Stimulated activated naive CD4-positive, alpha-beta T cell (primary cell): ENCODE measurements around the gene PODXL.
A peak's percentile ranks its signal among the peaks of the same experiment; 100 is the strongest.

Source experiments
- DNase-seq, 6 experiments: peaks; one replicate each; lab custom pipeline; 2025; lab: John Stamatoyannopoulos, UW

The PODXL gene

DNA sequence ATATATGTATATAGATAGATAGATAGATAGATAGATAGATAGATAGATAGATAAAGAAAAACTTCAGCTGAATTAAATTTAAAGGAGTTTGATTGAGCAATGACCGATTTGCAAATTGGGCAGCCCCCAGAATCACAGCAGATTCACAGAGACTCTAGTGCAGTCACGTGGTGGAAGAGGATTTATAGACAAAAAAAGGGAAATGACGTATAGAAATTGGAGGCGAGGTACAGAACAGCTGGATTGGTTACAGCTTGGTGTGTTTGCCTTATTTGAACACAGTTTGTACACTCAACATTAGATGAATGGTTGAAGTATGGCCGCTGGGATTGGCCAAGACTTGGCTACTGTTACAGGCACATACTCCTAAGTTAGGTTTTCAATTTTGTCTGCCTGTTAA, 8.2 kb upstream of the PODXL start:
- DNase-seq = no peak

DNA sequence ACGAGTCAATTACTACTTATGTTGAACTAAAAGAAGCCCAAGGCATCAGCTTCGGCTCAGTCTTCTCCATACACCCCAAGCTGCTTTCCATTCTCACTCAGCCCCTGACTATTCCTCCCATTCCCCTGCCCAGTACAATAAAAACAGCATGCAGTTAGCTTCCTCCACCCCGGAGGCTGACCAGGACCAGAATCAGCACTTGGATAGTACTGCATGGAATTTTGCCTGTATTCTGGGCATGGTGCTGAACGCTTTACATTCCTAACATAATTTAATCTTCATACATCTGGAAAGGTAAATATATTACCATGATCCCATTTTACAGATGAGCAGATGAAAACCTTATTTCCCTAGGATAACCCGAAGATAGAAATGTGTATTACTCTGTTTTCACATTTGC, 7.5 kb upstream of the PODXL start:
- no peak for DNase-seq

- DNase-seq = no peak
Observed at GRCh38 chr7:131562941-131563340, 6.5 kb upstream of the PODXL start.

- DNase-seq = no peak
Observed at GRCh38 chr7:131560061-131560460, 3.6 kb upstream of the PODXL start.

DNA sequence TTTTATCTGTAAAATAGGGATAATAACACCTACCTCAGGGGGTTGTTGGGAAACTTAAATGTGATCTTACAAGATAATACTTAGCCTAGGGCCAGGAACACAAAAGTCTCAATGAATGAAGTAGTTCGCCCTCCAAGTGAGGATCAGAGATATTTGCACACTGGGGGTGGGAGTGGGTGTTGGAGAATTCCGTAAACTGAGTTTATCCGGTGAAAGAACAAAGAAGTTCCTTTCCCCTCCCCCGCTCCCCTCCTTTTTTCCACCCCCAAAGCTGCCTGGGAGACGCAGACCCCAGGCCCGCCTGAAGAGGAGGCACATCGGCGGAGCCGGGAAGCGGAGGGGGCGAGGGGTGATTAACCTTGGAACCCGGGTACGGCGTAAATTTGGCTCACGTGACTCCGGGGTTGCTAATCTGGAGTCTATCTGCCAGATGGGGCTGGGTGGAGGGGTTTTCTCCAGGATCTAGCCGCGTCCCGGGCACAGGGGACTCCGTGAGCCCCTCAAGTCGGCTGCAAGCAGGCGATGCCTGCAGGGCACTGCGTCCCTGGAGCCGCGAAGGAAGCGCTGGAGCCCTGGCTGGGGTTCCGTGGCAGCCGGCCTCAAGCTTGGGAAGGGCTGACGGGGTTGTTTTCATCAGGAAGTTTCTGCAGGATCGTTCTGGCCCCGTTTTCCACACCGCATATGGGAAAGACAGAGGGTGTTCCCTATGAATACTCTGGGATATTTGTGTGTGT, 1.4 kb upstream of the PODXL start:
- no peak for DNase-seq

DNA sequence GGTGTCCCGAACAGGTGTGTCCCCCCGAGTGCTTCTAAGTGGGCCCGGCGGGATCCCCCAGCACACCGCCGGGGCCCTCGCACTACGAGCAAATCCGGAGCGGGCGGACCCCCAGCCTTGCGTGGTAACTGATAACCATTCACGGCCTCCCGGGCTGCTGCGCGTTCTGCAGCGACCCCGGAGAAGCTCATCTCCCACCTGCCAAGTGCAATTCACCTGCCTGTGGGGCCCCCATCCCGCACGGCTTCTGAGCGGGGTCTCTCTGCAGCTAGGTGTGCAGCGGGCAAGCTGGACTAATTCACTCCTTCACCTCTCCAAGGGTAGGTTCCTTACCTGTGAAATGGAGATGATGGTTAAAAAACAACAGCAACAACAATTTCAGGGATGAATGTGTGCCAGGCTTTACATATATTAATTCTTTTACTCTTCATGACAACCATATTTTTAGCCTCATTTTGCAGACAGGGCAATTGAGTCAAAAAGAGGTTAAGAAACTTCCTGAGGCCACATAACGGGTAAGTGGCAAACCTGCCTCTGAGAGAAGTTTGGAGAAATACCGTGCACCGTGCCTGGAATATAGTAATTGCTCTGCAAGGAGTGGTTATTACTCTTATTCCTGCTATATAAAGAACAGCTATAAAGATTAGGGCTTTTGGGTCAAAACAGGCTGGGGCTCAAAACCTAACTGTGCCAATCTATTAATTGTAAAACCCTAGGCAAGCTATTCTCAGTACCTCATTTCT, 652 bp upstream of the PODXL start:
- no peak for DNase-seq

- DNase-seq = no peak
Observed at GRCh38 chr7:131555552-131556052, 826 bp downstream of the PODXL start.

DNA sequence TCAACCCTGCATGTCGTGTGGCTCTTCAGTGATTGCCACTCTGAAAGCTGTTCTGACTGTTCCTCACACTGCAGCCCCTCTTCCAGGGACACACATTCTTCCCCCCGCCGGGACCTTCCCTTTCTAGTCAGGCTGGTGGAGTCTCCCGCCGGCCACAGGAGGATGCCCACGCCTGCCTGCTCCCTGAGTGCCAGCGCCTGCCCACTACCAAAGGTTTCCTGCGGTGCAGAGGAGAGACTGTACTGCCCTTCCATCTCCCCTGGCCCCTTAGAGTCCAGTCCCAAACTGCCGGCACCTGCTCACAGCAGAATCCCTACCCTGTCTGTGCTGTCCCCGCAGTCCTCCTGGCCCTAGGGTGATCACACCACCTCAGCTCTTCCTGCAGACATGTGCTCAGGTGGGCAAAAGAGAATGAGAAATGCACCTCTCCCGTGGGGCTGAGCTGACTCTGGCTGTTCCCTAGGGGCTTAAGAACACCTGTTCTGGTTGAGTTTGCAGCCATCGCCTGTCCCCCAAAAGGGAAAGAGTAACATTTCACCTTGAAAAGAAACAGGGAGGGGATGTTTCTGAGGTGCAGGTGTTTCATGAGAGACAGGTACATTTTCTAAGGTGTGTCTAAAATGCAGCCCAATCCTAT, 1.4 kb downstream of the PODXL start:
- no peak for DNase-seq

DNA sequence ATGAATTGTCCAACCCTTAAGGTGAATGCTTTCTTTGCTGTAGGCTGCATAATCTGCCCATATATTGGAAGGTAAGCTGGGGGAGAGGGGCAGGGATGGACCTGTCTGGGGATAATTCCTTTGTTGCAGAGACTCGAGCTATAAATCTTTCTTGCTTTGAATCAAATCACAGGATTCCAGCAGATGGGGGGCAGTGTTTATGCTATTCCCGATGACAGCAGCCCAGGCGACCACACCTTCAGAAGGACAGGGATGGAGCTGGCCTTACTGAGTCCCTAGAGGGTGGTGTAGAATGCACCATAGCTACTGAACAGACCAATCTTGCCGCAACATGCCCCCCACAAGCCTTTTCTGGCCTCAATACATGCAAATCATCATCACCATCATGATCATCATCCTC, 2.5 kb downstream of the PODXL start:
- DNase-seq = no peak

DNA sequence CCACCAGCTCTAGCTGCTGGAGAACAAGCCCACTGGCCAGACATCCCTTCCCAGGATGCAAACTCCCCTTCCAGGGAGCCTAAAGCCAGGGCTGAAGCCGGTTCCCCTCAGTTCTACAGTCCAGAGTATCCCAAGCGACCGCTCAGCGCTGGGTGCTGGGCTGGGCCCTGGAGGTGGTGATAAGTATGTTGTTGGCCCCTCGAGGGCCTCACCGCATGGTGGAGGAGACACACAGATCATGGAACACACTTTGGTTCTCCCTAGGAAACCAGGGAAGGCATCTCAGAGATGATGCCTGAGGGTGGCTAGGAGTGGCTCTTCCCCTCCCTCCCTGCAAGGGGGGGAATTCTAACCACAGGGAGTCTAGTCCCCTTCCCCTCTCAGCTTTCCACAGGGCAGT, 4.4 kb downstream of the PODXL start:
- DNase-seq = no peak

- DNase-seq = no peak
Observed at GRCh38 chr7:131550846-131551245, 5.6 kb downstream of the PODXL start.

DNA sequence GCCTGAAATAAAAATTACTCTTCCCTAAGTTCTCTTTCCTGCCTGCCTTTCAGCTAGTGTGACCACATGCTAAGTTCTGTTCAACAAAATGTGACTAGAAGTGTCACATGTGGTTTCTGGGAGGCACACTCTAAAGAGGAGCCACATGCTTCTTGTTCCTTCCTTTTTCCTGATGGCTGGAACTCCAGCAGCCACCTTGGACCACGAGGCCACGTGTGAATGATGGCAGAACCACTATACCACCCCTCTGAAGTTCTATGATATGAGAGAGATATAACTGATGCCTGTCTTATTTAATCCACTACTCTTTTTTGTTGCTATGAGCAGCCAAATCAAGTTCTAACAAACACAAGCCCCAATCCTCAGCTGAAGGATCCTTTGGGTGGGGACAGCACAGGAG, 8.1 kb downstream of the PODXL start:
- DNase-seq = no peak

GRCh38 chr7:131547589-131547988, 8.8 kb downstream of the PODXL start:
- DNase-seq = no peak

- DNase-seq = peak in 3 of 6 experiments; percentile 2 to 11 (median 4)
Observed at GRCh38 chr7:131546583-131547141, 9.8 kb downstream of the PODXL start.

GRCh38 chr7:131546126-131546525, 10.3 kb downstream of the PODXL start:
- DNase-seq = no peak

GRCh38 chr7:131544449-131545301, 11.8 kb downstream of the PODXL start:
- no peak for DNase-seq

GRCh38 chr7:131544021-131544420, 12.4 kb downstream of the PODXL start:
- no peak for DNase-seq

DNA sequence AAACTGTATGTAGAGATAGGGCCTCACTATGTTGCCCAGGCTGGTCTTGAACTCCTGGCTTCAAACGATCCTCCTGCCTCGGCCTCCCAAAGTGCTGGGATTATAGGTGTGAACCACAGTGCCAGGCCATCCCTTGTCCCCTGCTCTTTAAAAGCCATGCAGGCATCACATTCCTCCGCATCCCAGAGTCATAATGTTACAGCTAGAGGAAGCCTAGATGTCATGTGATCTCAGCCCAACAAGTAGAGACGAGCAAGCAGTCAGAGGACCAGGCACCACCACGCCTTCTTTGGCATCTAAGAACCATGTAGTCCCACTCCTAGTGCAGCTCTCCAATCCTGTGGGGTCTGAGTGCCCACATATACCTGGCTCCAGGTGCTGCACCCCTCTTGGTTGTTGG, 13.1 kb downstream of the PODXL start:
- no peak for DNase-seq

DNA sequence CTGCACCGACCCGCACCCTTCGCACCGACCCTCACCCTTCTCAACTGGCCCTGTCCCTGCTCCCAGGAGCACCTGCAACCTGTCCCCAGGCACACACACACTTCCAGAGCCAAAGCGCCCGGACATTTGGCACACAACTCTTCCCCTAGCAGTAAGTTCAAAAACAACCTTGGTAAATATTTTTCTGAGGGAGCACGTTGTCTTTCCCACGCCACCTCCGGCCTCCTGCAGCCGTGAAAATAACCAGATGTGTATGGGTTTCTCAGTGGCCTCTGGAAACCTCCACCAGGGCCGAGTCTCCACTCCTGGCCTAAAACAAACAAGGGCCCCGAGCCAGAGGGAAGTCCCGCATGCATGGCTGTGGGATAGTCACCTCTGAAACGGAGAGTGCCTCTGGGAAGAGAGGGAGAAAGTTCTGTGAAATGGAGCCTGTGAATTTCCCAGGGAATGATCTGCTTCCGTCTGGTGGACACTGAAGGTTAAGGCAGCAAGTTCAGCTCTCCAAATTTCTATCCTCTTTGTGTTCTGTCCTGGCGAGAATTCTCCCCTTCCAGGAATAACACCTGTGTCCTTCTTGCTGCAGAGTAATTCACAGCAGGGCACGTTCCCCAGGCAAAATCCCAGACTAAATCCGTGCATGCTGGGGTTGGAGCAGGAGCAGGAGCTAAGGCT, 15.8 kb downstream of the PODXL start:
- no peak for DNase-seq

DNA sequence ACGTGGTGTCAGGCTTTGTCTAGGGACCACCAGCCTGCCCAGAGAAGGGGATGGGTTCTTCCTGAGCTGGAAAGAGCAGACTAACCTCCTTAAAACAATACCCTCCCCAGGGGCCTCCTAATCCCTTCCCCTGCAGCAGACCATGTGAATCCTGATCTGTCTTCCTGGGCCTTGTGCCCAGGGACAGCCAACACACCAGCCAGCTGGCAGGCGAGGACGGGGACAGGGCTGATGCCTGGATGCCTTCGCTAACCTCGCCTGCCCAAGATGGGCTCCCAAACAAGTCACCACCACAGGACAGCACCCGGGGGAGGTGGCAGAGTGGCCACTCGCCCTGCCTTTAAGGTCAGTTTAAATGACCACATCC, 17.6 kb downstream of the PODXL start:
- DNase-seq = no peak
